NCI-H2107 treated with DMSO at 0.1 percent for 48 hours (cell line): ENCODE data around the gene ALPP.
"Not testable (repeated sequence)": the region's sequence is repeated elsewhere in the genome, so short reads cannot be mapped to it uniquely, and the experiment has no call there.

Experiments used
- DNase-seq: peaks from one replicate; lab custom pipeline; 2025; ENCODE audit not compliant: unreplicated experiment; lab: John Stamatoyannopoulos, UW

The ALPP gene

GRCh38 chr2:232379610-232380590 lies 1.3 kb downstream of the ALPP start:
- not testable (repeated sequence) for DNase-seq

GRCh38 chr2:232381204-232382031 lies 2.9 kb downstream of the ALPP start:
- DNase-seq, result not testable (repeated sequence)

DNA sequence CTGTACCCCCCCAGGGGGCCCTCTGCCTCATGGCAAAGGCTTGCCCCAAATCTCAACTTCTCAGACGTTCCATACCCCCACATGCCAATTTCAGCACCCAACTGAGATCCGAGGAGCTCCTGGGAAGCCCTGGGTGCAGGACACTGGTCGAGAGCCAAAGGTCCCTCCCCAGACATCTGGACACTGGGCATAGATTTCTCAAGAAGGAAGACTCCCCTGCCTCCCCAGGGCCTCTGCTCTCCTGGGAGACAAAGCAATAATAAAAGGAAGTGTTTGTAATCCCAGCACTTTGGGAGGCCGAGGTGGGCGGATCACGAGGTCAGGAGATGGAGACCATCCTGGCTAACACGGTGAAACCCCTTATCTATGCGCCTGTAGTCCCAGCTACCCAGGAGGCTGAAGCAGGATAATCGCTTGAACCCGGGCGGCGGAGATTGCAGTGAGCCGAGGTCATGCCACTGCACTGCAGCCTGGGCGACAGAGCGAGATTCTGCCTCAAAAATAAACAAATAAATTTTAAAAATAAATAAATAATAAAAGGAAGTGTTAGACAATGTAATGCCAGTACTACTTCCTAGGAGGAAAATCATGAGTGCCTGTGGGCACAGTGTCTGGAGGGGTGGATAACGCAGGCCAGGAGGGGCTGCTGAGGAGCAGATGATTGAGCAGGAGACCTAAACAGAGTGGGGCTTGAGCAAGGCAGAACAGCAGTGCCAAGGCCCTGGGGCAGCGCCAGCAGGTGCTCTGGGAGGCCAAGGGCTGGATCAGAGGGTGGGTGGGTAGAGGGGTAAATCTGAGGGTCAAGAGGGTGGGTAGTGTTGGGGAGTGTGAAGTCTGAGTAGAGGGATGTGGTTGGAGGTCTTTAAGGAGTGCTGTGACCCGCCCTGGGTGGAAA lies 4.0 kb downstream of the ALPP start:
- DNase-seq, result no peak

DNA sequence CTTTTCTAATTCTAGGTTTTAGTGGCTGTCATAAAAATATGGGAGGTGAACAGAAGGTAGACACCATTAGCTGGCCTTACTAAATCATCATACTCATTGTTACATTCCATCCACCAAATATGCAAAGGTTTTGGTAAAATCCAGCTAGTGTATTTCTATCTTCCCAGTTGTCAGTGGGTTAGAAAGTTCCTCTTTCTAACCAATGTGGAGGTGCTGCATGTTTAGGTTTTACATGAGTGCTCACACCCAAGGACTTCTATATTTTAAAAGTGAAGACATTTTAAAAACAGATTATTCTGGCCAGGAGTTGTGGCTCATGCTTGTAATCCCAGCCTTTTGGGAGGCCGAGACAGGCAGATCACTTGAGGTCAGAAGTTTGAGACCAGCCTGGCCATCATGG lies 5.9 kb downstream of the ALPP start:
- DNase-seq, result no peak

DNA sequence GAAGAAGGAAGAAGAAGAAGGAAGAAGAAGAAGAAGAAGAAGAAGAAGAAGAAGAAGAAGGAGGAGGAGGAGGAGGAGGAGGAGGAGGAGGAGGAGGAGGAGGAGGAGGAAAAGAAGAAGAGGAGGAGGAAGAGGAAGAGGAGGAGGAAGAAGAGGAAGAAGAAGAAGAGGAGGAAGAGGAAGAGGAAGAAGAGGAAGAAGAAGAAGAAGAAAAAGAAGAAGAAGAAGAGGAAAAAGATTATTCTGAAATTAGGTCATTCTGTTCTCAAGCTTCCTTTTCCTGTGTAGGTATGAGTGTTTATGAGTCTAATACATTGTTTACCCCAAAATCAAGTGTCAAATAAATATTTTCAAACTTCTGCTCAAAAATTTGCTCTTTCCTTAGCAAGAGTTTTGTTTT lies 6.5 kb downstream of the ALPP start:
- DNase-seq, result not testable (repeated sequence)

GRCh38 chr2:232385660-232386489 lies 7.3 kb downstream of the ALPP start:
- DNase-seq, result no peak

- no peak for DNase-seq
Observed at GRCh38 chr2:232386490-232386739, 7.9 kb downstream of the ALPP start.

- no peak for DNase-seq
Observed at GRCh38 chr2:232386740-232387450, 8.3 kb downstream of the ALPP start.

DNA sequence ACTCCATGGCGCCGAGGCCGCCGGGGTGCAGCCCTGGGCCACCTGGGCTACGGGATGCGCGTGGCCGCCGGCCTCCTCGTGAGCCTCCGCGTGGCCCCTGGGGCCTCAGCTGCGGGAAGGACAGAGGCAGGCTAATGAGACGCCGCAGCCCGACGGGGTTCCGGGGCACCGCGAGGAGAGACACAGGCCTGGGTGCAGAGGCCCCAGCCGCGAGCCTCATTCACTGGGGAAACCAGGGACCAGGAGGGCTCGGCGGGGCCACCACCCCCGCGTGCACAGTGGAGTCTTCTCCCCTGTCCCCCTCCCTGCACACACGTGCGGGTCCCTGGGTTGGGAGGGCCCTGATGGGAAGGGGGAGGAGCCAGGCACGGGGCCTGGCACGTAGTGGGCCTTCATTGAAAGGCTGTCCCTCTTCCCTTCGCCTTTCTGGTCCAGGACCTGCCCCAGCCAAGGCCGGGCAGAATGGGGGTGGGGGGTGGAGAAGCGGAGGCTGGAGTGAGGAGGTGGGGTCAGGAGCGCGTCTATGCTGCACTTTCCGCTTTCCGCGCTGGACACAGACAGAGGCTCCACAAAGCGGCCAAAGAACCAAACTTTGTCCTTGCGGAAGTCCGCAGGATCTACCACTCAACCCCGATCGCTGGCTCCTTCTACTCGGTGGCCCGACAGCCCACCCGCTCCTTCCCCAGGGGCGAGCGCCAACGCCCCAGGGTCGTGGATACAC lies 9.1 kb downstream of the ALPP start:
- no peak for DNase-seq

DNA sequence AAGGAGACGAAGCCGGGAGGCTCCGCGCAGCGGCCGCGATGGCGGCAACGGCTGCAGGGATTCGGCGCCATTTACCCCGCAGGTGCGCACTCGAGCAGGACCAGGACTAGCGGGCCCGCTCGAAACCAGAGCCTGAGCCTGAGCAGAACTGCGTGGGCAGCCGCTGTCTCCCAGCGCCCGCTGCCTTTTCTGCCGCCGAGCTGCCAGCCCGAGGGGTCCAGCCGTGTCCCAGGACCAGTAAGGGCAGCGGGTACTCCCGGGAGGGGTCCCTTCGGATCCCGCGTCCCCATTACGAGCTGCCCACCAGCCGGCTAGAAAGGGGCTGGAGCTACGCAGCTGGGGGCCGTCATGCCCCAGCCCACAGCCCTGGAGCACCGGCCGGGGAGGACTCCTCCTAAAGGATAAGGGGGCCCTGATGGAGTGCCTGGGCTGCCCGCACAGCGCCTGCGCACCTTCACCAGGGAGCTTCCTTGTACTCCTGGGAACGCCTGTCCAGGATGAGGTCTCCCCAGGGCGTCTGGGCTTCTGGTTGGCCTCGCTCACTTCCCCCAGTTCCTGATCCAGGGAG lies 9.9 kb downstream of the ALPP start:
- DNase-seq, result no peak

DNA sequence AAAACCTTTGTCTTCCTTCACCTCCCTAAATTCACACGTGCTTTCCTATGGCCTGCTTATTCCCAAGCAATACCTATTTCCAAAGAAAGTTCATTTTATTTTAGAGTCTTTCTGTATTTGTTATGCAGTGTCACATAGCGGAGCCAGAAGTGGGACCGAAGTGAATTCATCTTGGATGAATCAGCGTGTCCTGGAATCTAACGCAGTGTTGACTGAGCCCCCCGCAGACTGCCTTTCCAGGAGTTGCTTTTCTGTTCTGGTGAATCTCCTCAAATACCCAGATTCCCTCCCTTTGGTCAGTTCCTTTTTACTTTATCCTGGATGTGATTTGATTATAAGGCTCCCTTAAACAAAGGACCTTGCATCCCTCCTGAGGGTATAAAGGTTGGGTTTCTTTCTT lies 10.8 kb downstream of the ALPP start:
- no peak for DNase-seq

- DNase-seq, result no peak
Observed at GRCh38 chr2:232390661-232391060, 12.1 kb downstream of the ALPP start.

DNA sequence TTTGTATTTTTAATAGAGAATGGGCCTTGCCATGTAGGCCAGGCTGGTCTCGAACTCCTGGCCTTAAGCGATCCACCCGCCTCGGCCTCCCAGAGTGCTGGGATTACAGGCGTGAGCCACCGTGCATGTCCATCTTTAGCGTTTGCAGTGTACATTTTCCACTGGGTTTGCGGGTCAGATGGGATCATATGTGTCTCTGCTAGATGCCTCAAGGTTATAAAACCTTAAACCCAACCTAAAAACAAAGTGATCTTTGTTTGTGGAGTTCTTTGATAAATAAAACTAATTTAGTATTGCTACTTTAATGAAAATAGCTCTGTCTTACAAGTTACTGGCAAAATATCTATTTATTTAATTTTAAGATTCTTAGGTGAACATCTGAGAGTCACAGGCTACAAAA lies 15.0 kb downstream of the ALPP start:
- DNase-seq, result no peak

GRCh38 chr2:232394431-232394830 lies 15.9 kb downstream of the ALPP start:
- DNase-seq, result not testable (repeated sequence)

DNA sequence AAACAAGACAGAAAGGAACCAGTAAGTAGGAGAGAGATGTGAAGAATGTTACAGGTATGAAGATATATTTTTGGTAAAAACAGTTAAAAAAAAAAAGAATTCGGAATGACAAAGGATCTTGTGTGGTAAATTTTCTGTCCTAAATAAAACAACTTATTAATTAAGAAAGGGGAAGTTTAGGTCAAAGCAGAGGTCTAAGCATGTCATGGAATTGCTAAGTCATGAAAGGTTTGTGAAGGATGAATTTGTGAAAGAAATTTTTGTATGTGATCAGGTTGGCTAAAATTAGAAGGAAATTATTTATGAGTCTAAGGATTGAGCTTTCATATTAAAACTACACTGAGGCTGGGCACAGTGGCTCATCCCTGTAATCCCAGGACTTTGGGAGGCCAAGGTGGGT lies 17.0 kb downstream of the ALPP start:
- DNase-seq, result no peak

- no peak for DNase-seq
Observed at GRCh38 chr2:232396683-232397082, 18.1 kb downstream of the ALPP start.

DNA sequence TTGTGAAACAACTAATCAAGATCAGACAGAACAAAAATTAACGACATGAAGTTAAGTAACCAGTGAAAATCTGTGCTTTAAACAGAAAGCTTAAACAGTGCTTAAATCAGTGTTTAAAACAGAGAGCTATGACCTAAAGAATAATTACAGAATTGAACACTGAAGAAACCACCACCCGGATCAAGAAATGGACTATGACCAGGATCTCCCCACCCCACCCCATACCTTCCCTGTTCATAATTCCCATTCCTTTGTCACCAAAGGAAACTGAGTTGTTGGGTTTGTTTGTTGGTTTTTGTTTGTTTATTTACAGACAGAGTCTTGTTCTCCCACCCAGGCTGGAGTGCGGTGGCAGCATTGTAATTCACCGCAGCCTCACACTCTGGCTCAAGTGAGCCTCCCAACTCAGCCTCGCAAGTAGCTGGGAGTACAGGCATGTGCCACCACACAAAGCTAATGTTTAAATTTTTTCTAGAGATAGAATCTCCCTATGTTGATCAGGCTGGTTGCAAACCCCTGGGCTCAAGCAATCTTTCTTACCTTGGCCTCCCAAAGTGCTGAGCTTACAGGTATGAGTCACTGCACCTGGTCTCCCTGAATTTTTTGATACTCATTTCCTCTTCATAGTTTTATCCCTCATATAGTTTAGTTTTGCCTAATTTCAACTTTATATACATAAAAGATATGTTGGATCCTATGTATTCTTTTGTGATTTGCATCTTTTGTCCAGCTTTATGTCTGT lies 19.9 kb downstream of the ALPP start:
- no peak for DNase-seq
